GM19467 (cell line): ENCODE measurements around the gene MBTPS1.

Experiments
- ATAC-seq: cut with Tn5 transposase; IDR thresholded peaks from one replicate; pipeline ENCODE4 v1.9.1; 2021; ENCODE audit warnings: mild to moderate bottlenecking, moderate library complexity; ENCODE audit not compliant: unreplicated experiment

Gene MBTPS1

DNA sequence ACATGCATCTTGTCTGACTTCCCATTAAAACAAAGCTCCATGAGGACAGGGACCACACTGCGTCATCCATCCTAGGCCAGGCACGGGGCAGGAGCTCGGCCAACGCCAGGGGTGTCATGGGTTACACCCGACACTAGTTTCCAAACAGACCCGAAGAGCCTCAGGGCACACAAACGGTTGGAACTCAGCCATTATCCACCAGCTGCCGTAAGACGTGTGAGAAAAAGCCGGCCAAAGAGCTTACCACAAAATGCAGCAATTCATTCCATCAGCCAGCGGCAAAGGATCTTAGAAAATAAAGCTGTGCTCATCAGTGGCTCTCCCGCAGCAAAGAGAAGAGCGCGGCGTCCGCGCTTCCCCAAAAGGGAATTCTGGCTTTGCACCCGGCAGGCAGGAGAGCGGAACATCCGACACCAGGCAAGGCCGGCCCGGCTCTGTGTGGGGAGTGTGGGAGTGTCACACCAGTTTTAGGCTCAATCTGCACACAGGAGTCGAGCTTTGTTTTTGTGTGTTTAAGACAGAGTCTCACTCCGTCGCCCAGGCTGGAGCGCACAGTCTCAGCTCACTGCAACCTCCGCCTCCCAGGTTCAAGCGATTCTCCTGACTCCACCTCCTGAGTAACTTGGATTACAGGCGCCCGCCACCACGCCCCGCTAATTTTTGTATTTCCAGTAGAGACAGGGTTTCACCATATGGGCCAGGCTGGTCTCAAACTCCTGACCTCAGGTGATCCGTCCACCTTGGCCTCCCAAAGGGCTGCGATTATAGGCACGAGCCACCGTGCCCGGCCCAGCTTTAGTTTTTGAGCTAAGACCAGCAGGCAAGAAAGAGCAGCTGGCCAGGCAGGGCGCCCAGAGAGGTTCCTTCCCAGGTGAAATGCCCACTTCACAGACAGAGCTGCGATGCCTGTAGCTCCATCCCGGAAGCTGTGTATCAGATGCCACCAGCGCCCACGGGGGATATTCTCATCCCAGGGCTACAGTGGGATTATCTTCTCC, 75.6 kb downstream of the MBTPS1 start:
- ATAC-seq: no peak

DNA sequence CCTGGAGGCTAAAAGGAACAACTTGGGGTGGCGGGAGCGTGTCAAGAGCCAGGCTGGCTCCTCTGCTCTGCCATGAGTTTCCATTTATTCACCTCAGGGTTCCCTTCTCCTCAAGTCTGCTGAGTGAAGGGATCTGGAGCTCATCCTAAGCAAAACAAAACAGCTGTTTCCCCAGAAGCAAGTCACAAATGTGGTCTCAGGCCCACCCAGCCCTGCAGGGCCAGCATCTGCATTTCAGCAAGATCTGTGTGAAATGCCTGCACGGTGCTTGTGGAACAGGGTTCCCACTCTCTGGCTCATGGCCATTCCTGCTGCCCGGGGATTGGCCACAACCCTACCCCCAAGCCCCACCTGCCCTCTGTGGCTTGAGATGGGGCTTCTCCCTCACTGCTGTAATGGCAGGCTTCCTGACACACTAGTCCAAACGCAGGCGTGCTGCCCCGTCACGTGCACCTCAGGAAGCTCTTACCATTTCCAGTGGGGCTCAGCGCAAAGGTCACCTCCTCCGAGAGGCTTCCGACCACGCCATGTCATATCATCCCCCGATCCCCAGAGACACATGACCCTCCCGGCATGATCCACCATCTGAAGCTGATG, 76.4 kb downstream of the MBTPS1 start:
- no peak for ATAC-seq

GRCh38 chr16:84039696-84040095, 77.0 kb downstream of the MBTPS1 start:
- no peak for ATAC-seq

DNA sequence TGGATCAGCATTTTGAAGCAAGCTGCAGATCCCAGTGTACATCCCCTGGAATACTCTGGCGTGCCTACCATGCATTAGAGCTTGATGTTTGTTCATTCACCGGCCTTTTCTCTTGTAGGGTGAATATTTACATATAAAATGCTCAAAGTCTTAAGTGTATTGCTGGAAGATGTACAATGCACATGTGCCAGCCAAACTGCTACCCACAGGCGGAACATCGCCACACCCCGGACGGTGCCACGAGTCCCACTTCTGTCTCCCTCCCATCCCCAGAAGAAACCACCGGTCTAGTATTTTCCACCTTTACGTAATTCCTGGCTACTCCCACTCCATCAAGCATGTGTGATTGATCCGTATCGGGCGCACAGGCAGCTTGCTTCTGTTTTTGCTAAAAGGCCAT, 78.3 kb downstream of the MBTPS1 start:
- no peak for ATAC-seq

DNA sequence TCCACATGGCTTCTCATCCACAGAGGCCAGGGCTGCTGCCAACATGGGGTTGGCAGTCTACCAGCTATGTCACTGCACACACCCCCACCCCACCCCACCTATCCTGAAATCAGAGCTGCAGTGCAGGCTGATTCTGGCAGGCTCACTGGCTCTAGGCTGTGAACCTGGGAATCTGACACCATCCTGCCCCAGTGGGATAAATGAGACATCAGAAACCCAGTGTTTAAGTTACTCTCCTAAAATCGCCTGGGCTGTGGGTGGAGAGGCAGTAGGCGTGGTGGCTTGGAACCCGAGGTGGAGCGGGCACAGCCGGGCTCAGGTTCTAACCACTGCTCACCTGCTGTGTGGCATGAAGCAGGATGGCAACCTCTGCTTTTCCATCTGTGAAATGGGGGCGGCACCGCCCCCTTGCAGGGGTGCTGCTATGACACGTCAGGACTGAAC, 79.7 kb downstream of the MBTPS1 start:
- no peak for ATAC-seq

DNA sequence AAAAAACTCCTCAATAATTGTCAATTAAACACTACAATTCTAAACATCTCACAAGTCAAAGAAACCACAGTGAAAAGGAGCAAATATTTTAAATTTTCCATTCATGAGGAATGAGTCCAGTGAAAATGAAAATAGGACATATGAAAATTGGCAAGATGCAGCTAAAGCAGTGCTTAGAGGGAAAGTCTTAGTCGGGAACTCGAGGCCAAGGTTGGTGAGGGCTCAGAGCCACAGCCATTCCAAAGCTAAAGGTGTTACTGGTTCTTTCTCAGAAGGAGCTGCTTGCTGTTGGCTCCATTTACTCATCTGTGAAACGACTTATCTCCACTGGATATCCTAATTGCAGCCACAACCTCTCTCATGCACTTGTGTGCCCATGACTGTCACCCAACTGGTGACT, 80.6 kb downstream of the MBTPS1 start:
- no peak for ATAC-seq

GRCh38 chr16:84034516-84034915, 82.2 kb downstream of the MBTPS1 start:
- no peak for ATAC-seq

GRCh38 chr16:84033251-84034195, 83.2 kb downstream of the MBTPS1 start:
- ATAC-seq: no peak

GRCh38 chr16:84032458-84033178, 84.1 kb downstream of the MBTPS1 start:
- no peak for ATAC-seq

DNA sequence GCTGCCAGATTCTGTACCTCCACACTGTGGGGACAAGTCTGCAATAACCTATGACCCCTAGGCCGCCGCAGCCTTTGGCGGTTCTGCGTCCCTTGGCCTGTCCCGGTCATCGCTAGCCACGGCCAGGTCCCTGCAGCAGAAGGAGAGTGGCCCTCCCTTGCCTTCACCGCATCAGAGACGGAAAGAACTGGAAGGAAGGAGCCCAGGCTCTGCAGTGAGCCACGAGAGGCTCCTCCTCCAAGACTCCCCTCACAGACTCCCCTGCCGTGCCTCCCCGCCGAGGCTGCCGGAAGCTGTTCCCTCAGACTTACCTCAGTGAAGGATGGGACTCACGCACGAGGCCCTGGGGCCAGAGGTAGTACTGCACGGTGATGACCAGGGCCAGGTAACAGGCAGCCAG, 85.2 kb downstream of the MBTPS1 start:
- ATAC-seq: no peak

- ATAC-seq: no peak
These were observed 87.3 kb downstream of the MBTPS1 start for GRCh38 chr16:84029297-84030047.

DNA sequence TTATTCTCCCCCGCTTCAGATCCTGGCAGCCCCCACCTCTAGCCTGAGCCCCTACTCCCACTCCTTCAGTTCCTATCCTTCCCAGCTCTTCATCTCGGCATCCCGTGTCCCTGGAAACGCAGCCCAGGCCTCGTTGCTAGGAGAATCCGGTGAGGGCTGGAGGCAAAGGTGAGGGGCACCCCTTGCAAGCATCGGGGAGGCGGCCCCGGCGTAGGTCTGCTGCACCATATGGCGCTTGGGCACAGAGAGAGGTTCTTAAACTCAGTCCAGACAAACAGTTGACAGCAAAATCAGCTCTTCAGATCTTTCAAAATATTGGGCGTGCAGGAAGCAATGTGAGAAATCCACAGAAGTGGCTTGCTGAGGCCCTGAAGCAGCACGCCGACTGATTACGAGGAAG, 89.1 kb downstream of the MBTPS1 start:
- no peak for ATAC-seq

DNA sequence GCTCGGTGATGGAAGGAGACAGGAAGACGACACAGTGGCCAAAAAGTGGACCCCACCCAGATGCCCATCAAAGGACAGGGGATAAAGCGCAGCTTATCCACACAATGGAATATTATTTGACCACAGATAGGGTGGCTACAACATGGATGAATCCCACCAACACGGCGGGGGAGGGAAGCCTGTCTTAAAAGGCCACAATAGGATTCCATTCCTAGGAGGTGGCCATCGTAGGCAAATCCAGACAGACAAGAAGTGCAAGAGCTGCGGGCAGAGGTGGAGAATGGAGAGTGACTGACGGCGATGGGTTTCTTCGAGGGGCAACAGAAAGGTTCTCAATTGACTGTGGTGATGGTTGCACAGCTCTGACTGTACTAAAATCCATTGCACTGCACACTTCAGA, 90.1 kb downstream of the MBTPS1 start:
- no peak for ATAC-seq

DNA sequence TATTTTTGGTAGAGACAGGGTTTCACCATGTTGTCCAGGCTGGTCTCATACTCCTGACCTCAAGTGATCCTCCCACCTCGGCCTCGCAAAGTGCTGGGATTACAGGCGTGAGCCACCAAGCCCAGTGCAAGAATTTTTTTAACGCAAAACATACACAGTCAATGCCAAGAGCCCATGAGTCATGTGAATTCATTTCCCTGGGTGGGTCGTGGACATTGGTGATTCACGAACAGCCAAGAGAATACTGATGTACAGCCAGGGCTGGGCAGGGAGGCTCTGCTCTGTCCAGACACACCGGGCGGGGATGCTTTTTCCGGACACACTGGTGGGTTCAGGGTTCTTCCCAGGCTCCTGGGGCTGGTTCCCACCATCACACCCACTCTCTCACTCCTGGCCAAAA, 91.9 kb downstream of the MBTPS1 start:
- no peak for ATAC-seq

GRCh38 chr16:84022644-84023043, 94.1 kb downstream of the MBTPS1 start:
- no peak for ATAC-seq

DNA sequence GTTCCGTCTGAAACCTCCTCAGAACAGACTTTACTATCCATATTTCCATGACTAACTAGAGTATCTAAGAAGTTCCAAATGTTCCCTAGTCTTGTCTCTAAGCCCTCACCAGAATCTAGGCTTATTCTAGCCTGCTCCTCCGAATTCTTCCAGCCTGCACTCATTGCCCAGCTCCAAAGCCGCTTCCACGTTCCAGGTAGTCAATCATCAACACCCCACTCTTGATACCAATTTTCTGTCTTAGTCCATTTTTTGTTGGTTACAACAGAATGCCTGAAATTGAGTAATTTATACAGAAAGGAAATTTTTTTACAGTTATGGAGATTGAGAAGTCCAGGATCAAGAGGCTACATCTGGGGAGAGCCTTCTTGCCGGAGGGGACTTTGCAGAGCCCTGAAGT, 95.3 kb downstream of the MBTPS1 start:
- ATAC-seq: no peak

DNA sequence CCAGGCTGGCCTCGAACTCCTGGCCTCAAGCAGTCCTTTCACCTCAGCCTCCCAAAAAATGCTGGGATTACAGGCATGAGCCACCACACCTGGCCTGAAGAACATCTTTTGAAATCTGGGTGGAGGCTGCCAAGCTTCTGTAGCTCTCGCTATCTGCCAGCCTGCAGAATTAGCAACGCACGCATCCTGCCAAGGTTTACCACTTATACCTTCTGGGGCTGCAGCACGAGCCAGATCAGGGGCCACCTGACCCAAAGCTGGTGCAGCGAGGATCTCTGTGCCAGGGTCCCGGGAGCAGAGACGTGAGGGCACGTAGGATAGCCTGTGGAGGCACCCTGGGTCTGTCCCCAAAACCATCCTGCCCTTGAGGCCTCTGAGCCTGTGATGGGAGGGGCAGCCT, 96.4 kb downstream of the MBTPS1 start:
- no peak for ATAC-seq

DNA sequence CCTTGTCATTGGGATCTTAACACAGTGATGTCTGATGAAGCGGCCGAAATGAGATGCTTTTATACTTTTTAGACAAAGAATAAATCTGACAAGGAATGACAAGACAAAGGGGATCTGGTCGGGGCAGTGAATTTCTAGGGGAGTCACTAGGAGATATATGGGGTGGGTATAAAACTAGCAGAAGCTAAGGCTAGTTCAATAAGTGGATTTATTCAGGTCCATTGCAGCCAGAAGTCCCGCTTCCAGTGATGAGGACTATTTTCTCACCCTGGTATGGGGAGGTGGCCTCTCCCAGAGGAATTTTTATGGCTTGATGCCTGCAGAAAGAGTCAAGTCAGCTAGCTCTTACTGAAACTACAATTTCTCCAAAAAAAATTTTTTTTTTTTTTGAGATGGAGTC, 98.0 kb downstream of the MBTPS1 start:
- ATAC-seq: no peak

- no peak for ATAC-seq
These were observed 100.3 kb downstream of the MBTPS1 start for GRCh38 chr16:84016477-84016876.

- no peak for ATAC-seq
These were observed 101.3 kb downstream of the MBTPS1 start for GRCh38 chr16:84015399-84015798.
